Cardiac fibroblast (primary cell): ENCODE data around the gene CBL.
"Not testable (repeated sequence)": the region's sequence is repeated elsewhere in the genome, so short reads cannot be mapped to it uniquely, and the experiment has no call there.

Source experiments
- DNase-seq, 2 donors: peaks; one replicate each; pipeline versions ENCODE4 v3.0.0 to v3.0.0-alpha.2; 2010; ENCODE audit warnings: low read depth in 2 of 2
- H3K4me3 ChIP-seq, 2 donors: replicated peaks in 1 of 2; 1 replicate in 1 of 2; 2 replicates in 1 of 2; pipeline ENCODE4 v1.5.1; 2011; ENCODE audit warnings: low read depth in 2 of 2, low read length in 2 of 2, mild to moderate bottlenecking in 2 of 2, moderate library complexity in 1 of 2
- TF ChIP-seq, protein P1 (sequence below): IDR thresholded peaks from one replicate; pipeline ENCODE4 v1.5.1; 2011; ENCODE audit warnings: low read depth, mild to moderate bottlenecking, low read length, inconsistent platforms

Gene CBL

DNA sequence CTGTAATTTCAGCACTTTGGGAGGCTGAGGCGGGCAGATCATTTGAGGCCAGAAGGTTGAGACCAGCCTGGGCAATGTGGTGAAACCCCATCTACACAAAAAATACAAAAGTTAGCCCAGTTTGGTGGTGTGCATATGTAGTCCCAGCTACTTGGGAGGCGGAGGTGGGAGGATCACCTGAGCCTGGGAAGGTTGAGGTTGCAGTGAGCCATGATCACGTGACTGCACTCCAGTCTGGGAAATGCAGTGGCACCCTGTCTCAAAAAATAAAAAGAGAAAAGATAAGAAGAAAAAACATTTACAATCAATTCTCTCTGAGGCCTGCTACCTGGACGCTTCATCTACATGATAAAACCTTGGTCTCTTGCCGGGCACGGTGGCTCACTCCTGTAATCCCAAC lies 7.2 kb upstream of the CBL start:
- no peak overlapping the region for H3K4me3 ChIP-seq
- DNase-seq, result no peak
- TF ChIP-seq, protein P1, sequence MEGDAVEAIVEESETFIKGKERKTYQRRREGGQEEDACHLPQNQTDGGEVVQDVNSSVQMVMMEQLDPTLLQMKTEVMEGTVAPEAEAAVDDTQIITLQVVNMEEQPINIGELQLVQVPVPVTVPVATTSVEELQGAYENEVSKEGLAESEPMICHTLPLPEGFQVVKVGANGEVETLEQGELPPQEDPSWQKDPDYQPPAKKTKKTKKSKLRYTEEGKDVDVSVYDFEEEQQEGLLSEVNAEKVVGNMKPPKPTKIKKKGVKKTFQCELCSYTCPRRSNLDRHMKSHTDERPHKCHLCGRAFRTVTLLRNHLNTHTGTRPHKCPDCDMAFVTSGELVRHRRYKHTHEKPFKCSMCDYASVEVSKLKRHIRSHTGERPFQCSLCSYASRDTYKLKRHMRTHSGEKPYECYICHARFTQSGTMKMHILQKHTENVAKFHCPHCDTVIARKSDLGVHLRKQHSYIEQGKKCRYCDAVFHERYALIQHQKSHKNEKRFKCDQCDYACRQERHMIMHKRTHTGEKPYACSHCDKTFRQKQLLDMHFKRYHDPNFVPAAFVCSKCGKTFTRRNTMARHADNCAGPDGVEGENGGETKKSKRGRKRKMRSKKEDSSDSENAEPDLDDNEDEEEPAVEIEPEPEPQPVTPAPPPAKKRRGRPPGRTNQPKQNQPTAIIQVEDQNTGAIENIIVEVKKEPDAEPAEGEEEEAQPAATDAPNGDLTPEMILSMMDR, result no peak

DNA sequence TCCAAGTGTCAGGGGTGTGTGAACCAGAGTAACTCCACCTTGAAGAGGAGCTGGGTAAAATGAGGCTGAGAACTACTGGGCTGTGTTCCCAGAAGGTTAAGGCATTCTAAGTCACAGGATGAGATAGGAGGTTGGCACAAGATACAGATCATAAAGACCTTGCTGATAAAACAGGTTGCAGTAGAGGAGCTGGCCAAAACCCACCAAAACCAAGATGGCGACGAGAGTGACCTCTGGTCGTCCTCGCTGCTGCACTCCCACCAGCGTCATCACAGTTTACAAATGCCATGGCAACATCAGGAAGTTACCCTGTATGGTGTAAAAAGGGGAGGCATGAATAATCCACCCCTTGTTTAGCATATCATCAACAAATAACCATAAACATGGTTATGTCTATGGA lies 4.9 kb upstream of the CBL start:
- DNase-seq, H3K4me3 ChIP-seq: not testable (repeated sequence)

DNA sequence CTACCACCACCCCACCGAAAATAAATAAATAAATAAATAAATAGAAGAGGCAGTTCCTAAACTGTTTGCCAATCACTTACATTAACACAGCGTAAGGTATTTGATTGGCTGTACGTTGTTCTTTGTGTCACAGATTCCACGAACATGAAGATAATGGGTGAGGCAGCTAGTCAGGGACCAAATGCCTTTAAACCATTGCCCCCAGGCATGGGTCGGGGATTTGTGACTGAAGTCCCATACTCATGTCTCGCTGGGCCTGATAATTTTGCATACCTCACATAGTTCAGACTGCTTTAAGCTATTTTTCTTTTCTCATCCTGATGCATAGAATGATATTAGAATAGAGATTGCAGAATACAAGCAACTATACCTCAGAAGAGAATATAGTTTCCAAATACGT lies 3.6 kb upstream of the CBL start:
- H3K4me3 ChIP-seq, result no peak overlapping the region
- DNase-seq, result no peak
- TF ChIP-seq, protein P1, result no peak

DNA sequence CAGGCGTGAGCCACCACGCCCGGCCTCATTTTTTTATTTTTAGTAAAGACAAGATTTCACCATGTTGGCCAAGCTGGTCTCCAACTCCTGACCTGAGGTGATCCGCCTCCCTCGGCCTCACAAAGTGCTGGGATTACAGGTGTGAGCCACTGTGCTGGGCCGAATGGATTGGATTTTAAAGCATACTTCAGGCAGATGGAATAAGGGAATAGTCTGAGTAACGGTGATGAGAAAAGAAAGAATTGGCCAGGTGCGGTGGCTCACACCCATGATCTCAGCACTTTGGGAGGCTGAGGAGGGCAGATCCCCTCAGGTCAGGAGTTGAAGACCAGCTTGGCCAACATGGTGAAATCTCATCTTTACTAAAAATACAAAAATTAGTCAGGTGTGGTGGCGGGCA lies 2.1 kb upstream of the CBL start:
- no peak overlapping the region for H3K4me3 ChIP-seq
- TF ChIP-seq, protein P1, result no peak
- no peak for DNase-seq

DNA sequence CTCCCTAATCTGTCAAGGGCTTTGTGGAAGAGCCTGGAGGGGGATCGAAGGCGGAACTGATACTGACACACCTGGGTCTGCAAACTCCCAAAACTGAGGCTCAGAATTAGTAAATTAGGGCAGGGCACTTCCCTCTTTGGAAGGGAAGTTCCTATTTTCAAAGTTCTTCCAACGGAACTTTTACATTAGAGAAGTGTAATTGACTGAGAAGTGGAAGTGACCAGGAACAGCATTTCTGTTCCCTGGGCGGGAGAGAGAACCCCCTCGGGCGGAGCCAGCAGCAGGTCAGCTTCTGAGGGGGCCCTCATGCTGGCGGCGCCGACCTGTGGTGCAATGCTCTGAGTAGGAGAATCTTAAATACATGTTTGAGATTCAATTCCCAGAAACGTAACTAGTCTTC lies 1.1 kb upstream of the CBL start:
- no peak for DNase-seq
- H3K4me3 ChIP-seq, result no peak overlapping the region
- TF ChIP-seq, protein P1, result no peak

DNA sequence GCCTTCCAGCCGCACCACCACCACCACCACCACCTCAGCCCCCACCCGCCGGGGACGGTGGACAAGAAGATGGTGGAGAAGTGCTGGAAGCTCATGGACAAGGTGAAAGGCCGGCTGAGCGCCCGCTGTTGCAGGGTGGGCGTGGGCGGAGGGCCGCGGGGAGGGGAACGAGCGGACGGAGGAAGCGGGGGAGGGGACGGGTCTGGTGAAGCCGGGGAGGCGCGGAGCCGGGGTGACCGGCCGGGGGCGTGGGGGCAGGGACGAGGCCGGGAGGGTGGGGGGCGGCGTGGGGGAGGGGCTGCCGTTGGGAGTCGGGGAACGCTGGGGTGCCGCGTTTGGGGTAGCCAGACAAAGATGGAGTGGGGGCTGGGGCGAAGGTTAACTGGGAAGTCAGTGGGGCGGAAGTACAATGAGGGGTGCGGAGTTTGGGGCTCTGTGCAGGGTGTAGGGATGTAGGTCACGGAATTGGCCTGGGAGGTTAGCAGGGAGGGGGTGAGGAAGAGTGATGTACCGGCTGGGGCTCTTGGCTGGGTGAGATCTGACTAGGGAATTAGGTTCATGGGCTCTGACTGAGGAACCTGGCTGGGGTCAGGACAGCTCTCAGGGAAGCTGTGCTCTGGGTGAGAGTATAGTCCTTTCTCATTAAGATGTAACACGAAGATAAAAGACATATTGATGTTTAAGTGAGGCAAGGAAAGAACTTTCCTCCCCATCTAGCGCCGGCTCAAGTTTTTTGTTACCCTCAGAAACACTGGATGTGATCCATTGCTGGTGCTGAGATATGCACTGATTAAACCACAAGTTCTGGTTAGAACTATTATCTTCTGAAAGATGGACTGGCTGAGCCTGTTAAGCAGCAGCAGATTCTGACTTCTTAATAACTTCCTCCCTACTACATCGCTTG lies 624 bp downstream of the CBL start:
- DNase-seq, result peak; percentile 20 to 25
- H3K4me3 ChIP-seq, result peak overlapping the region; percentile 95 to 96
- TF ChIP-seq, protein P1, result no peak

DNA sequence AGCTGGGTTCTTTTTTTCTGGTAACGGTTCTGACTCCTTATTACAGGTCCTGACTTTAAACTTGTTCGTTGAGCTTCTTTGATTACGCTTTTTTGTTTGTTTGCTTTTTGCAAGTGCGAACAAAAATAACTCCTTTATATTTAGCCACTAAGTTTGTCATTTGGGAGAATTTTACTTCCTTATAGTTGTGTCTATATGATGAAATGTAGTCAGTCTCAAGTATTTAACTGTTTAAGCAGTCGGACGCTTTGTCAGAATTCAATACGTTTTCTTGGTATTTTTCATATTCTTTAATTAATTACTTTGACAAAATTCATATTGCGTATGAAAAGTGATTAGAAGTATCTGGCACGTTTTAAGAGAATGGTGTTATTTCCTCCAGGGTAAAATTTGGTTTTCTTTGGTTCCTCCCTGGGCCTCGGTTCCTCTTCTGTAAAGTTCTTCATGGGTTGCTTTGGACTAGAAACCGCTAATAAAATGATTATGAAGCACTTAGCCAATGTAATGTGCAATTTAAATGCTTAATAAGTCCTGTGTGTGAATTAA lies 1.3 kb downstream of the CBL start:
- no peak for DNase-seq
- peak overlapping the region; percentile 95 to 96 for H3K4me3 ChIP-seq
- TF ChIP-seq, protein P1, result no peak
